Measurements from ENCODE around the gene TUBB6. TPM values are rescaled to one million over a fixed set of nuclear protein-coding genes. Genes with fewer than 3 reads are reported as not detected.

The TUBB6 gene
- total RNA-seq, 4 donors from 2014 or later = 245 to 506 (median 331) TPM

DNA sequence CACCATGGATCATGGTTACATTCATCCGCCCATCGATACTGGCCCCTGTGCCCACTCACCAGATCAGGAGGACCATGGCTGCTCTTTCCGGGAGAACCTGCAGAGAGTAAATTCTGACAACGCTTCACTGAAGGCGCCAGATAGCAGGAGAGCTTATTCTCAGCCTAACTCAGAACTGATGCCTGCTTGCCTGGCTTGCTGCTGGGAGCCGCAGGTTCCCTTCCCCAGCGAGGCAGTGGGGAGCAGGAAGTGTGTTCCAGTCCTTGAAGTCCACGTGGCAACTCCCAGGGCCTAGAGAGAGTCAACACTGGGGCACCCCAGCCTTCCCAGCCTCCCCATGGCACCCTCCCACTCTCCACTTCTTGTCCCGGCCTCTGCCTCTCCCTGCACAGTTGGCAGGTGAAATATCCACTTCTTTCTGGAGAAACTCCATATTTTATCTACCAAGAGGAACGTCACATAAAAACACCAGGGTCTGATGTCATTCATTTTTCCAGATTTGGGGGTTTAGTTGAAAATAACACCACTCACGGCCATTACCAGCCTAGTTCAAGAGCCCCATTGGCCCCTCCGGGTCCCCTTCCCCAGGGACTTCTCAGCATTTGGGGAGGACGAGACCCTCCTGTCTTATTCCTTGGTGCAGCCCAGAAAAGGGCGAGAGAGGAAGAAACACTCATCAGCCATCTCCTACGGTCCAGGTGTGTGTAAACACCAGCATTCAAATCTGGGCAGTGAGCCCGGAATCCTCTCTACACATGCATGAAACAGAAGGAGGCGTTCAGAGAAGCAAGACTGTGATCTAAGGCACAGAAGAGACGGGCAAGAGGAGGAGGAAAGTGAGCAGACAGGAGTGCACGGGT lies 3.5 kb upstream of the TUBB6 start:
- H3K9me3 ChIP-seq = no peaks in the 10 kb centered on the region
- no peak overlapping the region for H3K4me3 ChIP-seq
- no peak for DNase-seq (ENCODE audit: low spot score in 2 of 2)
- no peaks in the 10 kb centered on the region for H3K36me3 ChIP-seq
- no peak overlapping the region for H3K27ac ChIP-seq
- WGBS, 2 donors = 68 to 77% methylated on average over 17 of the region's 19 CpGs
- H3K27me3 ChIP-seq = no peaks in the 10 kb centered on the region
- TF ChIP-seq, protein P1, sequence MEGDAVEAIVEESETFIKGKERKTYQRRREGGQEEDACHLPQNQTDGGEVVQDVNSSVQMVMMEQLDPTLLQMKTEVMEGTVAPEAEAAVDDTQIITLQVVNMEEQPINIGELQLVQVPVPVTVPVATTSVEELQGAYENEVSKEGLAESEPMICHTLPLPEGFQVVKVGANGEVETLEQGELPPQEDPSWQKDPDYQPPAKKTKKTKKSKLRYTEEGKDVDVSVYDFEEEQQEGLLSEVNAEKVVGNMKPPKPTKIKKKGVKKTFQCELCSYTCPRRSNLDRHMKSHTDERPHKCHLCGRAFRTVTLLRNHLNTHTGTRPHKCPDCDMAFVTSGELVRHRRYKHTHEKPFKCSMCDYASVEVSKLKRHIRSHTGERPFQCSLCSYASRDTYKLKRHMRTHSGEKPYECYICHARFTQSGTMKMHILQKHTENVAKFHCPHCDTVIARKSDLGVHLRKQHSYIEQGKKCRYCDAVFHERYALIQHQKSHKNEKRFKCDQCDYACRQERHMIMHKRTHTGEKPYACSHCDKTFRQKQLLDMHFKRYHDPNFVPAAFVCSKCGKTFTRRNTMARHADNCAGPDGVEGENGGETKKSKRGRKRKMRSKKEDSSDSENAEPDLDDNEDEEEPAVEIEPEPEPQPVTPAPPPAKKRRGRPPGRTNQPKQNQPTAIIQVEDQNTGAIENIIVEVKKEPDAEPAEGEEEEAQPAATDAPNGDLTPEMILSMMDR (IDR thresholded peaks at IDR 0.05) = no peak
- no peak for TF ChIP-seq POLR2A (IDR thresholded peaks at IDR 0.05)
- no peak for TF ChIP-seq EP300 (IDR thresholded peaks at IDR 0.05)
- H3K4me1 ChIP-seq = peaks cover 0 to 20% (median 8%) of the 10 kb centered on the region in 4 donors

GRCh38 chr18:12305211-12305610 lies 2.8 kb upstream of the TUBB6 start:
- 79 to 84% methylated on average over 12 of the region's 12 CpGs for WGBS, 2 donors
- DNase-seq (ENCODE audit: low spot score in 2 of 2) = no peak
- Histone ChIP-seq H3K27ac (no peak overlapping the region), H3K9me3 (no peaks in the 10 kb centered on the region), H3K36me3 (peaks cover 0 to 3% (median 0%) of the 10 kb centered on the region in 3 donors), H3K27me3 (no peaks in the 10 kb centered on the region), H3K4me3 (no peak overlapping the region), H3K4me1 (peaks cover 0 to 27% (median 13%) of the 10 kb centered on the region in 4 donors)
- no peak for TF ChIP-seq POLR2A (IDR thresholded peaks at IDR 0.05)
- TF ChIP-seq, protein P1 (IDR thresholded peaks at IDR 0.05) = no peak
- no peak for TF ChIP-seq EP300 (IDR thresholded peaks at IDR 0.05)

- Histone ChIP-seq H3K4me3 (no peak overlapping the region), H3K27me3 (no peaks in the 10 kb centered on the region), H3K9me3 (no peaks in the 10 kb centered on the region), H3K4me1 (peaks cover 0 to 35% (median 15%) of the 10 kb centered on the region in 4 donors), H3K27ac (peak overlapping the region in 1 of 4 donors; percentile 99), H3K36me3 (peaks cover 0 to 11% (median 0%) of the 10 kb centered on the region in 3 donors)
- 78 to 91% methylated on average over 24 to 25 of the region's 25 CpGs for WGBS, 2 donors
- no peak for DNase-seq (ENCODE audit: low spot score in 2 of 2)
- TF ChIP-seq, protein P1 (IDR thresholded peaks at IDR 0.05) = no peak
- TF ChIP-seq POLR2A (IDR thresholded peaks at IDR 0.05) = no peak
- no peak for TF ChIP-seq EP300 (IDR thresholded peaks at IDR 0.05)
Observed at GRCh38 chr18:12305930-12306629, 2.0 kb upstream of the TUBB6 start.

- peaks cover 0 to 36% (median 15%) of the 10 kb centered on the region in 4 donors for H3K4me1 ChIP-seq
- WGBS, 2 donors = 17 to 18% methylated on average over 36 to 39 of the region's 39 CpGs
Observed at GRCh38 chr18:12306752-12307700, 1.0 kb upstream of the TUBB6 start.

More at GRCh38 chr18:12306752-12307700, 1.0 kb upstream of the TUBB6 start:
- peak overlapping the region; percentile 92 to 99 (median 96) for H3K27ac ChIP-seq
- TF ChIP-seq, protein P1 (IDR thresholded peaks at IDR 0.05) = no peak
- peak in 1 of 2 donors; percentile 66 for TF ChIP-seq EP300 (IDR thresholded peaks at IDR 0.05)
- no peak for TF ChIP-seq POLR2A (IDR thresholded peaks at IDR 0.05)
- peaks cover 0 to 21% (median 4%) of the 10 kb centered on the region in 3 donors for H3K36me3 ChIP-seq
- H3K27me3 ChIP-seq = no peaks in the 10 kb centered on the region
- peak; percentile 36 to 61 for DNase-seq (ENCODE audit: low spot score in 2 of 2)
- H3K4me3 ChIP-seq = peak overlapping the region; percentile 69 to 95 (median 74)
- peaks cover 0 to 4% (median under 1%) of the 10 kb centered on the region in 4 donors for H3K9me3 ChIP-seq
